Activated CD4-positive, alpha-beta memory T cell treated with anti-CD3 and anti-CD28 coated beads for 36 hours (primary cell): Measurements from ENCODE around the gene ALDH5A1. TPM values are rescaled to one million over a fixed set of nuclear protein-coding genes. Genes with fewer than 3 reads are reported as not detected.

Experiments
- CTCF ChIA-PET: fragments of 350-600 bp; sonication (Branson Sonifier 250); formaldehyde crosslinking; loops from one replicate; lab custom pipeline; 2021; ENCODE audit warnings: antibody characterized with exemption, inconsistent platforms; lab: Charles Lee
- POLR2A ChIA-PET: fragments of 350-600 bp; sonication (Branson Sonifier 250); formaldehyde crosslinking; loops from one replicate; lab custom pipeline; 2021; ENCODE audit warnings: antibody characterized with exemption; lab: Charles Lee
- DNase-seq: peaks from one replicate; pipeline ENCODE4 v3.0.0-alpha.2; 2020
- H3K27ac Mint-ChIP-seq: one replicate; pipeline ENCODE4 v1.8.0; 2021; ENCODE audit warnings: mixed read lengths
- H3K27me3 Mint-ChIP-seq: one replicate; pipeline ENCODE4 v1.8.0; 2021; ENCODE audit warnings: mixed read lengths
- H3K36me3 Mint-ChIP-seq: one replicate; pipeline ENCODE4 v1.8.0; 2021; ENCODE audit warnings: mixed read lengths
- H3K4me1 Mint-ChIP-seq: one replicate; pipeline ENCODE4 v1.8.0; 2021; ENCODE audit warnings: low read depth, mixed read lengths
- H3K4me3 Mint-ChIP-seq: one replicate; pipeline ENCODE4 v1.8.0; 2021; ENCODE audit warnings: mild to moderate bottlenecking, mixed read lengths
- H3K9me3 Mint-ChIP-seq: one replicate; pipeline ENCODE4 v1.8.0; 2021; ENCODE audit warnings: mixed read lengths
- intact Hi-C: fragments of 100-400 bp; cut with micrococcal nuclease; formaldehyde crosslinking; loops from one replicate; pipeline ENCODE4 v1.15.1; 2023
- total RNA-seq, 2 experiments: library from RNA; stranded (reverse); gene quantifications; one replicate each; pipeline ENCODE4 v1.2.3, GENCODE V29; 2021

ALDH5A1 gene
- total RNA-seq, 2 experiments from 2014 or later: 13.1 to 13.9 TPM

DNA sequence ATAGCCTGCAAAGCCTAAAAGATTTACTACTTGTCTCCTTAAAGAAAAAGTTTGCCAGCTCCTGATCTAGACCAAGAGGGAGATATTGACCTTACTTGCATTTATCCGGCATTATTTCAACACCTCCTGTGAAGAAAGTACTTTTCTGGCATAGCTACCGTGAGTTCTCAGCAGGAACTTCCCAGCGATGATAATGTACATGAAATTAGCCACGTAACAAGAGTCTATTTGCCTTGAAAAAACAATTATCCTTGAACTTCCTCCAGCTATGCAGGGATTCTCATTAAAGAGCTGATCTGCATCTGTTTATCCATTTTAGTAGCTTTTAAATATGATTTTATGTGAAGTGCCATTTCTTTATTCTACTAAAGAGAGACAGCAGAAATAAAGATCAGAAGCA is 41.7 kb downstream of the ALDH5A1 start:
- Mint-ChIP-seq H3K9me3 (no peaks in the 10 kb centered on the region), H3K27ac (no peak overlapping the region), H3K36me3 (peaks cover 9% of the 10 kb centered on the region), H3K4me1 (no peaks in the 10 kb centered on the region), H3K27me3 (no peaks in the 10 kb centered on the region), H3K4me3 (no peak overlapping the region)
- CTCF ChIA-PET: interaction anchor here (1.0 to 1.7 kb wide), 3 partner anchors 15 to 41 kb away, joined by 3 to 5 read pairs (median 3); partner anchors contain the start of gene ALDH5A1
- no peak for DNase-seq
- intact Hi-C loops: no loop called here
- POLR2A ChIA-PET: no interaction called here

GRCh38 chr6:24537082-24537699 is 42.4 kb downstream of the ALDH5A1 start:
- no peak overlapping the region for H3K4me3 Mint-ChIP-seq
- intact Hi-C loops: no loop called here
- CTCF ChIA-PET: interaction anchor here (0.7 to 1.9 kb wide), 5 partner anchors 10 to 42 kb away, joined by 3 to 6 read pairs (median 4); partner anchors contain the start of gene ALDH5A1
- no peaks in the 10 kb centered on the region for H3K4me1 Mint-ChIP-seq
- POLR2A ChIA-PET: no interaction called here
- peaks cover 7% of the 10 kb centered on the region for H3K36me3 Mint-ChIP-seq
- H3K27ac Mint-ChIP-seq: no peak overlapping the region
- H3K27me3 Mint-ChIP-seq: no peaks in the 10 kb centered on the region
- H3K9me3 Mint-ChIP-seq: no peaks in the 10 kb centered on the region
- no peak for DNase-seq

GRCh38 chr6:24537771-24538385 is 43.1 kb downstream of the ALDH5A1 start:
- H3K4me1 Mint-ChIP-seq: no peaks in the 10 kb centered on the region
- CTCF ChIA-PET: interaction anchor here (1.5 to 1.9 kb wide), 2 partner anchors 9 to 15 kb away, joined by 4 to 6 read pairs; no protein-coding TSS in a partner anchor
- H3K4me3 Mint-ChIP-seq: no peak overlapping the region
- POLR2A ChIA-PET: no interaction called here
- no peak overlapping the region for H3K27ac Mint-ChIP-seq
- intact Hi-C loops: no loop called here
- H3K36me3 Mint-ChIP-seq: peaks cover 7% of the 10 kb centered on the region
- no peaks in the 10 kb centered on the region for H3K27me3 Mint-ChIP-seq
- H3K9me3 Mint-ChIP-seq: no peaks in the 10 kb centered on the region
- no peak for DNase-seq

DNA sequence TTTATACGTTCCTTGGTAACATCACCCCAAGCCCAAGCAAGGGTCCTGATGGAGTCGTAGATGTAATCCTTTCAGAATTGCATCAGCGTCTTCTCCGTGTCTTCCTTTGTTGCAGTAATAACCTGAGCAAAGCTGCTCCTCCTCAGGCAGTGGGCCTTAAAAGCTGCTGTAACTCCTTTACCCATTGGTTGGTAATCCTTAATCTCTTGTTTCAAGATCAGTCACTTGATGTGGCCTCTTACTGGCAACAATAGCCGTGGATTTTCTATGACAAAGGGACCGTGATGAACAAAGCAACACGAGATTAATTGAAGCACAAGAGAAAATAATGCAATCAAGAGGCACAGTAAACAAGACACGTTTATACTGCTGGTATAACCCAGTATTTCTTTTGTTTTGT is 44.6 kb downstream of the ALDH5A1 start:
- intact Hi-C loops: no loop called here
- Mint-ChIP-seq H3K36me3 (peaks cover 4% of the 10 kb centered on the region), H3K4me1 (no peaks in the 10 kb centered on the region), H3K27me3 (no peaks in the 10 kb centered on the region), H3K4me3 (no peak overlapping the region), H3K9me3 (no peaks in the 10 kb centered on the region), H3K27ac (no peak overlapping the region)
- CTCF ChIA-PET: no interaction called here
- DNase-seq: no peak
- POLR2A ChIA-PET: no interaction called here

DNA sequence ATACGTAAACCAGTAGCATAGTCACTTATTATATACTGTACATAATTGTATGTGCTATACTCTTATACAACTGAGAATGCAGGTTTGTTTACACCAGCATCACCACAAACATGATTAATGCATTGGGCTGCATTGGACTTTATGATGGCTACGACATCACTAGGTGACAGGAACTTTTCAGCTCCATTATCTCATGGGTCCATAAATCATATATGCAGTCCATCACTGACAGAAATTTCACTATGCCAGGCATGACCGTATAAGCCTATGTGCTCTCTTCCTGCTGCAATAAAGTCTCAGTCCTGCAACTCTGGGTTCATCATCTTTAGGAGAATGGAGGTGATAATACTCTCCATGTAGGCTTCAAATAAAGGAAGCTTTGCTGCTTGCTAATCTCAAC is 45.4 kb downstream of the ALDH5A1 start:
- H3K4me3 Mint-ChIP-seq: no peak overlapping the region
- H3K4me1 Mint-ChIP-seq: no peaks in the 10 kb centered on the region
- no peak overlapping the region for H3K27ac Mint-ChIP-seq
- no peaks in the 10 kb centered on the region for H3K27me3 Mint-ChIP-seq
- ChIA-PET CTCF (no interaction called here), POLR2A (no interaction called here)
- H3K9me3 Mint-ChIP-seq: no peaks in the 10 kb centered on the region
- DNase-seq: no peak
- intact Hi-C loops: no loop called here
- H3K36me3 Mint-ChIP-seq: peaks cover under 1% of the 10 kb centered on the region

GRCh38 chr6:24543683-24544082 is 48.9 kb downstream of the ALDH5A1 start:
- H3K27me3 Mint-ChIP-seq: peaks cover 7% of the 10 kb centered on the region
- no peaks in the 10 kb centered on the region for H3K36me3 Mint-ChIP-seq
- no peak overlapping the region for H3K4me3 Mint-ChIP-seq
- intact Hi-C loops: no loop called here
- no peak overlapping the region for H3K27ac Mint-ChIP-seq
- H3K9me3 Mint-ChIP-seq: no peaks in the 10 kb centered on the region
- peaks cover 6% of the 10 kb centered on the region for H3K4me1 Mint-ChIP-seq
- ChIA-PET POLR2A (no interaction called here), CTCF (no interaction called here)
- no peak for DNase-seq

- no peaks in the 10 kb centered on the region for H3K9me3 Mint-ChIP-seq
- POLR2A ChIA-PET: no interaction called here
- H3K27me3 Mint-ChIP-seq: peaks cover 7% of the 10 kb centered on the region
- H3K36me3 Mint-ChIP-seq: no peaks in the 10 kb centered on the region
- no peak overlapping the region for H3K4me3 Mint-ChIP-seq
- CTCF ChIA-PET: no interaction called here
- intact Hi-C loops: no loop called here
- DNase-seq: no peak
- no peak overlapping the region for H3K27ac Mint-ChIP-seq
- H3K4me1 Mint-ChIP-seq: peaks cover 6% of the 10 kb centered on the region
Measured at GRCh38 chr6:24545183-24545582, 50.4 kb downstream of the ALDH5A1 start.

- Mint-ChIP-seq H3K36me3 (no peaks in the 10 kb centered on the region), H3K4me3 (no peak overlapping the region), H3K9me3 (no peaks in the 10 kb centered on the region), H3K4me1 (peaks cover 6% of the 10 kb centered on the region), H3K27me3 (peaks cover 7% of the 10 kb centered on the region), H3K27ac (no peak overlapping the region)
- intact Hi-C loops: no loop called here
- ChIA-PET POLR2A (no interaction called here), CTCF (interaction anchor here (1.4 to 2.4 kb wide), 2 partner anchors 25 to 38 kb away, joined by 6 to 11 read pairs; no protein-coding TSS in a partner anchor)
- DNase-seq: no peak
Measured at GRCh38 chr6:24545691-24546090, 50.9 kb downstream of the ALDH5A1 start.

- peaks cover 6% of the 10 kb centered on the region for H3K4me1 Mint-ChIP-seq
- peaks cover 7% of the 10 kb centered on the region for H3K27me3 Mint-ChIP-seq
Measured at GRCh38 chr6:24546439-24546838, 51.7 kb downstream of the ALDH5A1 start.

GRCh38 chr6:24547243-24547642 is 52.5 kb downstream of the ALDH5A1 start:
- H3K36me3 Mint-ChIP-seq: no peaks in the 10 kb centered on the region
- no peak overlapping the region for H3K27ac Mint-ChIP-seq
- H3K9me3 Mint-ChIP-seq: no peaks in the 10 kb centered on the region
- intact Hi-C loops: no loop called here
- peaks cover 7% of the 10 kb centered on the region for H3K27me3 Mint-ChIP-seq
- DNase-seq: peak; percentile 72
- H3K4me1 Mint-ChIP-seq: peaks cover 6% of the 10 kb centered on the region
- no peak overlapping the region for H3K4me3 Mint-ChIP-seq
- ChIA-PET POLR2A (no interaction called here), CTCF (interaction anchor here (1.1 to 2.4 kb wide), 7 partner anchors 9 to 52 kb away, joined by 4 to 13 read pairs (median 6); partner anchors contain the start of gene ALDH5A1)

More at GRCh38 chr6:24546439-24546838, 51.7 kb downstream of the ALDH5A1 start:
- ChIA-PET POLR2A (no interaction called here), CTCF (interaction anchor here (1.4 to 2.4 kb wide), 5 partner anchors 8 to 38 kb away, joined by 6 to 13 read pairs (median 6); no protein-coding TSS in a partner anchor)
- H3K9me3 Mint-ChIP-seq: no peaks in the 10 kb centered on the region
- no peak overlapping the region for H3K27ac Mint-ChIP-seq
- no peak overlapping the region for H3K4me3 Mint-ChIP-seq
- DNase-seq: no peak
- H3K36me3 Mint-ChIP-seq: no peaks in the 10 kb centered on the region
- intact Hi-C loops: no loop called here

DNA sequence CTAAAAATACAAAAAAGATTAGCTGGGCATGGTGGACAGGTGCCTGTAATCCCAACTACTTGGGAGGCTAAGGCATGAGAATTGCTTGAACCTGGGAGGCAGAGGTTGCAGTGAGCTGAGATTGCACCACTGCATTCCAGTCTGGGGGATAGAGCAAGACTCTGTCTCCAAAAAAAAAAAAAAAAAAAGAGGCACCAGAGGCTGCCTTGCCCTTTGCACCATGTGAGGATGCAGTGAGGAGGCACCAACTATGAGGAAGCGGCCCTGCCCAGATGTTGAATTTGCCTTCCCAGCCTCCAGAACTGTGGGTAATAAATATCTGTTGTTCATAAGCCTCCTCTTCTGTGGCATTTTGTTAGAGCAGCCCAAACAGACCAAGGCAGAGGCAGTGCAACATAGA is 54.4 kb downstream of the ALDH5A1 start:
- CTCF ChIA-PET: interaction anchor here (1.0 kb wide), 1 partner anchor 32 kb away, joined by 5 read pairs; no protein-coding TSS in a partner anchor
- no peak for DNase-seq
- POLR2A ChIA-PET: no interaction called here
- Mint-ChIP-seq H3K36me3 (no peaks in the 10 kb centered on the region), H3K27me3 (peaks cover 7% of the 10 kb centered on the region), H3K4me1 (peaks cover 6% of the 10 kb centered on the region), H3K9me3 (no peaks in the 10 kb centered on the region), H3K4me3 (no peak overlapping the region), H3K27ac (no peak overlapping the region)
- intact Hi-C loops: no loop called here

DNA sequence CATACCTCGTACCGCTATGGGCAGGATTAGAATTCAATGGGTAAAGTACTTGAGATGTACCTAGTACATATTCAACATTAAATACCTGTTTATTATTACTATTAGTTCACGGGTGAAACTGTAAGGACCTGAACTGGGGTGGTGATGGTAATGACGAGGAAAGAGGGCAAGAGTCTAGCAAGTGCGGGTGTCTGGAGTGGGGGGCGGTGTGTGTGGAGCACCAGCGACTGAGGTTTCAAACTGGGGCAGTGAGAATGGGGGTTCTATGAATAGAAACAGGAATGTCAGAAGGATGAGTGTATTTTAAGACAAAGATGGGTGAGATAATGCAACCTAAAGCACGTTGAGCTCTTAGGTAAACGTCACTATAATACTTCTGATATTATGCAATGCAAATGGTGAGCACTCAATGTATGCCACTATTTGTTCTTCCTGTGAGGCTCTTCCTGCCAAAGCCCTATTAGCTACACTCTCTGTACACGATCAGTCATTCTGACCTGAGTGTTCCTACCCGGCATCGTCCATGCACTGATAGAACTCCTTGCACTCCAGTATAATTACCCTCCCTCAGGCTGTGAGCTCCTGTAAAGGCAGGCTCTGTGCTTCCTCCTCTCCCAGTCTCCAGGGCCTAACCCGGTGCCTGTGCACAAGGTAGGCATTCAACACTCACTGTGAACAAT is 55.0 kb downstream of the ALDH5A1 start:
- Mint-ChIP-seq H3K27ac (no peak overlapping the region), H3K27me3 (peaks cover 7% of the 10 kb centered on the region), H3K36me3 (no peaks in the 10 kb centered on the region), H3K4me3 (no peak overlapping the region), H3K9me3 (no peaks in the 10 kb centered on the region), H3K4me1 (peaks cover 6% of the 10 kb centered on the region)
- intact Hi-C loops: no loop called here
- POLR2A ChIA-PET: no interaction called here
- CTCF ChIA-PET: interaction anchor here (1.0 kb wide), 1 partner anchor 31 kb away, joined by 5 read pairs; no protein-coding TSS in a partner anchor
- no peak for DNase-seq
